ENCODE measurements around the gene SYNPO2. TPM values are rescaled to one million over a fixed set of nuclear protein-coding genes. Genes with fewer than 3 reads are reported as not detected.

SYNPO2 gene
- total RNA-seq, 4 donors from 2014 or later: 144 to 400 (median 228) TPM

DNA sequence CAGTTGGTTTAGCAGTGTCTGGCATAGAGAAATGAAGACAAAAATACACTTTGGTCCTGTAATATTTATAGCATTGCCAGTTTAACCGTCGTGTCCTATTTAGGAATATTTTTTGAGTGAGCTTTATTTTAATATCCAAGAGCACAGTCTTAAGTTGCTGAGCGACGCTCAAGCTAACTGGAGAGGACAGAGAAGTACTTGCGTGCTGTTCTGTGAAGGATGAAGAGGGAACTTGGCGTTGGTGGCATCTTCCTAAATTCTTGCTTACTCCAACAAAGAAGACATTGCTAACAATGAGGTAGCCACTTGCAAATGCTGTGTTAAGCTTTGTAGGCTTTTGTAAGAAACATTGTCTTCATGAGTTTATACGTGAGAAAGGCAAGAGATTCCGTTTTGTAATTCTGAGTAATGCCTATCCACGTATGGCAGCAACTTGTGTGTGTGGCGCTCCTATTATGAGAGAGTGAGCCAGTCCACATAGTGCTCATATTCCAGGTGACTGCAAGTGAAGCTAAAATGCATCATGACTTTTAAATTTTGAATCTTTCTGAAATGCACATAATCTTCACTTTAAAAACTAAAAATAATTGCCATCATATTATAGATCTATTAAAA is 50.6 kb downstream of the SYNPO2 start:
- no peak overlapping the region for H3K4me3 ChIP-seq
- H3K9me3 ChIP-seq: no peaks in the 10 kb centered on the region
- TF ChIP-seq, protein P1, sequence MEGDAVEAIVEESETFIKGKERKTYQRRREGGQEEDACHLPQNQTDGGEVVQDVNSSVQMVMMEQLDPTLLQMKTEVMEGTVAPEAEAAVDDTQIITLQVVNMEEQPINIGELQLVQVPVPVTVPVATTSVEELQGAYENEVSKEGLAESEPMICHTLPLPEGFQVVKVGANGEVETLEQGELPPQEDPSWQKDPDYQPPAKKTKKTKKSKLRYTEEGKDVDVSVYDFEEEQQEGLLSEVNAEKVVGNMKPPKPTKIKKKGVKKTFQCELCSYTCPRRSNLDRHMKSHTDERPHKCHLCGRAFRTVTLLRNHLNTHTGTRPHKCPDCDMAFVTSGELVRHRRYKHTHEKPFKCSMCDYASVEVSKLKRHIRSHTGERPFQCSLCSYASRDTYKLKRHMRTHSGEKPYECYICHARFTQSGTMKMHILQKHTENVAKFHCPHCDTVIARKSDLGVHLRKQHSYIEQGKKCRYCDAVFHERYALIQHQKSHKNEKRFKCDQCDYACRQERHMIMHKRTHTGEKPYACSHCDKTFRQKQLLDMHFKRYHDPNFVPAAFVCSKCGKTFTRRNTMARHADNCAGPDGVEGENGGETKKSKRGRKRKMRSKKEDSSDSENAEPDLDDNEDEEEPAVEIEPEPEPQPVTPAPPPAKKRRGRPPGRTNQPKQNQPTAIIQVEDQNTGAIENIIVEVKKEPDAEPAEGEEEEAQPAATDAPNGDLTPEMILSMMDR (IDR thresholded peaks at IDR 0.05): no peak
- TF ChIP-seq POLR2A (IDR thresholded peaks at IDR 0.05): no peak
- no peak for DNase-seq
- H3K27me3 ChIP-seq: no peaks in the 10 kb centered on the region
- H3K4me1 ChIP-seq: peaks cover 5 to 13% of the 10 kb centered on the region in 2 donors
- H3K36me3 ChIP-seq: no peaks in the 10 kb centered on the region
- peak overlapping the region; percentile 65 to 75 for H3K27ac ChIP-seq
- intact Hi-C loops (cut with DNase I; ENCODE audit: low total_unique reads): no loop called here

DNA sequence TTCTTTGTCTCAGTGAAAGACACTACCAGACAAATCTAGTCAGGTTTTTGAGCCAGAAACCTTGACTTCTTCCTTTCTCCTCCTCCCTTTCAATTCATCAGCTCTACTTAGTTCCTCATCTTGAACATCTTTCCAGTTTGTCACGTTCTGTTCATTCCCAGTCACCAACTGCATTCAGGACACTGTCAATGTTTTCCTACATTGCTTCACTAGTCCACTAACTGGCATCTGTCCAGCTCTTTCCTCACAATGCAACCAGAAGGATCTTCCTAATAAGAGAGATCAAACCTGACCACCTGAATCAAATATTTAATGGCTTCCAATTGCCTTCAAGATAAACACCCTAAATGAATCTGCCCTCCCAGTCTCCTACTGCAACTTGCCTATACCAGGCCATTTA is 52.5 kb downstream of the SYNPO2 start:
- Histone ChIP-seq H3K27me3 (no peaks in the 10 kb centered on the region), H3K4me3 (no peak overlapping the region), H3K9me3 (no peaks in the 10 kb centered on the region), H3K4me1 (peaks cover 5 to 13% of the 10 kb centered on the region in 2 donors), H3K27ac (peak overlapping the region; percentile 65 to 75), H3K36me3 (no peaks in the 10 kb centered on the region)
- peak; percentile 43 to 82 for DNase-seq
- intact Hi-C loops (cut with DNase I; ENCODE audit: low total_unique reads): no loop called here
- TF ChIP-seq, protein P1 (IDR thresholded peaks at IDR 0.05): no peak
- TF ChIP-seq POLR2A (IDR thresholded peaks at IDR 0.05): no peak

DNA sequence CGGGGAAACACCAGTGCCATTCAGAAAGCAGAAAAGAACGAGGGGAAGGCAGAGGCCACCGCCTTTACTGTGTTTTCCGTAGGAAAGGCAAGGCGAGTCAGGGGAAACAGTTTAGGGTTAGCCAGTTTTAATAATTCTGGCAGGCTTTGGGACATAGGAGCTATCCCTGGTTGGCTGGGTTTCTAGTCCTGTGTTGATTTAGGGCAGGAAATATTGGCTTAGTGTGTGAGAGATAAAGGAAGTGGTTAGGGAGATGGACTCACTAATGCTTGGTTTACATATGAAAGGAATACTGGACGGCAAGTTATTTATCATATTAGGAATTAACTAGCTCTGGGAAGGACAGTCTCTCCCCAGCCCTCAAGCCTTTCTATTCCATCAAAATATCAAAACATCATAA is 53.1 kb downstream of the SYNPO2 start:
- no peaks in the 10 kb centered on the region for H3K27me3 ChIP-seq
- TF ChIP-seq, protein P1 (IDR thresholded peaks at IDR 0.05): no peak
- TF ChIP-seq POLR2A (IDR thresholded peaks at IDR 0.05): no peak
- H3K36me3 ChIP-seq: no peaks in the 10 kb centered on the region
- peaks cover 5 to 13% of the 10 kb centered on the region in 2 donors for H3K4me1 ChIP-seq
- H3K4me3 ChIP-seq: no peak overlapping the region
- peak overlapping the region; percentile 65 to 75 for H3K27ac ChIP-seq
- DNase-seq: no peak
- intact Hi-C loops (cut with DNase I; ENCODE audit: low total_unique reads): no loop called here
- H3K9me3 ChIP-seq: no peaks in the 10 kb centered on the region

DNA sequence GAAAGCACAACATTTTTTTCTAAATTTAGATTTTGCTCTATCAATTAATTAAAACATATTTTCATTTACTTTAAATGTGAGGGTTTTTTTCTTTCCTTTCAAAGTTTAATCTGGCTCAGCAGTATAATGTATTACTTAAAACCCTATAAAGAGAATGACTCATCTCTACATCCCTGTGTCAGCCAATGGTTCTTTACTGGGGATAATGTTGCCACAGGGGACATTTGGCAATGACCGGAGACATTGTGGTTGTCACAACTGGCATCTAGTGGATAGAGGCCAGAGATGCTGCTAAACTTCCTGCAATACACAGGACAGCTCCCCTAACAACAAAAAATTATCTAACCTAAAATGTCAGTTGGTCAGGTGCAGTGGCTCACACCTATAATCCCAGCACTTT is 53.8 kb downstream of the SYNPO2 start:
- Histone ChIP-seq H3K9me3 (no peaks in the 10 kb centered on the region), H3K4me3 (no peak overlapping the region), H3K27me3 (no peaks in the 10 kb centered on the region), H3K4me1 (peaks cover 5 to 13% of the 10 kb centered on the region in 2 donors), H3K36me3 (no peaks in the 10 kb centered on the region), H3K27ac (peak overlapping the region; percentile 65 to 75)
- intact Hi-C loops (cut with DNase I; ENCODE audit: low total_unique reads): no loop called here
- no peak for DNase-seq
- TF ChIP-seq, protein P1 (IDR thresholded peaks at IDR 0.05): no peak
- TF ChIP-seq POLR2A (IDR thresholded peaks at IDR 0.05): no peak

DNA sequence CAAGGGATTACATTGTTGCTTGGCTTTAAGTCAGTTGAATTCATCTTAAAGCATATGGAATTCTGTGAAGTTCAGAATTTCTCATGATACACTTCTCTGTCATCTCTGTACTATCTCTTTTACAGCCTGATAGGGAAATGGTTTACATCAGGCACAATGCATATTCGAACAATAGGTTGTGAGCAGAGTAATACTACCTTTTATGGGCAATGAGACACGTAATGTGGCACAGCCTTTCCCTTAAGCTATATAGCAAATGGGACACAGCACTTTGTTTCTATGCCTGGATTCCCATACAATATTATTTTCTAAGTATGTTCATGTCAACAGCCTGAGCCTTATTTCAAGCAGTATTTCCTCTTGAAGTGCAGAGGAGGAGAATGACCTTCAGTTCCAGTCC is 58.4 kb downstream of the SYNPO2 start:
- H3K27me3 ChIP-seq: no peaks in the 10 kb centered on the region
- H3K4me1 ChIP-seq: peaks cover 0 to 5% of the 10 kb centered on the region in 2 donors
- no peak overlapping the region for H3K4me3 ChIP-seq
- TF ChIP-seq, protein P1 (IDR thresholded peaks at IDR 0.05): no peak
- no peak for TF ChIP-seq POLR2A (IDR thresholded peaks at IDR 0.05)
- H3K36me3 ChIP-seq: no peaks in the 10 kb centered on the region
- H3K9me3 ChIP-seq: no peaks in the 10 kb centered on the region
- no peak for DNase-seq
- intact Hi-C loops (cut with DNase I; ENCODE audit: low total_unique reads): no loop called here
- H3K27ac ChIP-seq: peak overlapping the region; percentile 30 to 31
